Endothelial cell of umbilical vein (primary cell): Measurements from ENCODE around the gene MT1H. TPM values are rescaled to one million over a fixed set of nuclear protein-coding genes. Genes with fewer than 3 reads are reported as not detected.

Experiments used
- BruUV-seq: library from RNA; stranded (reverse); fragments of 400-500 nt; replicated peaks from 2 replicates; lab custom pipeline; 2021; lab: Mats Ljungman, UMichigan
- CTCF ChIA-PET: fragments of 300-600, 350-600 bp; sonication (Branson Sonifier 250); formaldehyde crosslinking; loops from one replicate; lab custom pipeline; 2021; ENCODE audit warnings: antibody characterized with exemption, inconsistent platforms; lab: Charles Lee
- POLR2A ChIA-PET: fragments of 300-600, 350-600 bp; sonication (Branson Sonifier 250); formaldehyde crosslinking; loops from one replicate; lab custom pipeline; 2021; ENCODE audit warnings: antibody characterized with exemption, inconsistent platforms; lab: Charles Lee
- DNase-seq: peaks from one replicate; pipeline ENCODE4 v3.0.0-alpha.2; 2011; ENCODE audit warnings: low read depth, low spot score
- FAIRE-seq: peaks from 2 replicates; lab custom pipeline; 2011; peaks lifted over from hg19 to GRCh38; lab: Jason Lieb, UNC
- H2AFZ ChIP-seq: 2 replicates; pipeline ENCODE4 v1.6.0; 2012; ENCODE audit warnings: low read depth, low read length, control low read depth, inconsistent platforms
- H3K27ac ChIP-seq: 2 replicates; pipeline ENCODE4 v1.5.1; 2011; ENCODE audit warnings: low read depth, mild to moderate bottlenecking, control low read depth, low read length, moderate library complexity; ENCODE audit not compliant: insufficient read depth
- H3K27me3 ChIP-seq, 2 experiments: 2 replicates each; pipeline versions ENCODE4 v1.6.0 to v1.6.1; 2011; ENCODE audit warnings: low read length in 2 of 2, mixed read lengths in 1 of 2; ENCODE audit not compliant: control insufficient read depth in 2 of 2, insufficient read depth in 2 of 2
- H3K36me3 ChIP-seq, 2 experiments: 2 replicates in 1 of 2; 3 replicates in 1 of 2; pipeline ENCODE4 v1.5.1; 2011; ENCODE audit warnings: low read length in 2 of 2, mild to moderate bottlenecking in 1 of 2, moderate library complexity in 1 of 2; ENCODE audit not compliant: control insufficient read depth in 2 of 2, insufficient read depth in 2 of 2; ENCODE audit errors: extremely low read depth in 1 of 2
- H3K4me1 ChIP-seq: 3 replicates; pipeline ENCODE4 v1.5.1; 2011; ENCODE audit warnings: mild to moderate bottlenecking, low read length; ENCODE audit not compliant: control insufficient read depth, insufficient read depth; ENCODE audit errors: extremely low read depth
- H3K4me2 ChIP-seq: 2 replicates; pipeline ENCODE4 v1.6.1; 2011; ENCODE audit warnings: low read length, control low read depth, mixed read lengths; ENCODE audit not compliant: insufficient read depth
- H3K4me3 ChIP-seq, 3 experiments: fragments of 200-600 bp in 1 of 3; sonication (generic), shearing (Covaris generic) in 1 of 3; replicated peaks in 1 of 3; 2 replicates each; pipeline ENCODE4 v1.5.1; 2011 to 2016; ENCODE audit warnings: control low read depth in 3 of 3, low read length in 3 of 3, mild to moderate bottlenecking in 2 of 3, inconsistent platforms in 1 of 3, low read depth in 1 of 3, moderate library complexity in 1 of 3; ENCODE audit not compliant: insufficient read depth in 1 of 3
- H3K79me2 ChIP-seq: 2 replicates; pipeline ENCODE4 v1.6.0; 2012; ENCODE audit warnings: low read length, inconsistent platforms; ENCODE audit not compliant: control insufficient read depth, insufficient read depth
- H3K9ac ChIP-seq: replicated peaks from 2 replicates; pipeline ENCODE3; 2011; ENCODE audit warnings: low read length, control low read depth; ENCODE audit not compliant: insufficient read depth; ENCODE audit errors: extremely low read depth
- H3K9me1 ChIP-seq: replicated peaks from 3 replicates; pipeline ENCODE4 v1.6.0; 2011; ENCODE audit warnings: mild to moderate bottlenecking, low read length; ENCODE audit not compliant: control insufficient read depth, insufficient read depth; ENCODE audit errors: extremely low read depth
- H3K9me3 ChIP-seq: replicated peaks from 2 replicates; pipeline ENCODE4 v1.5.1; 2012; ENCODE audit warnings: low read length, inconsistent platforms; ENCODE audit not compliant: control insufficient read depth, insufficient read depth
- H4K20me1 ChIP-seq: replicated peaks from 2 replicates; pipeline ENCODE3; 2011; ENCODE audit warnings: mild to moderate bottlenecking, low read length; ENCODE audit not compliant: control insufficient read depth, insufficient read depth; ENCODE audit errors: extremely low read depth
- CTCF ChIP-seq, 2 donors: IDR thresholded peaks; 1 replicate in 1 of 2; 2 replicates in 1 of 2; pipeline ENCODE4 v1.5.1; 2011; ENCODE audit warnings: low read length in 2 of 2, mild to moderate bottlenecking in 2 of 2, moderate library complexity in 2 of 2, control low read depth in 1 of 2, inconsistent platforms in 1 of 2, low read depth in 1 of 2; ENCODE audit not compliant: insufficient read depth in 1 of 2; ENCODE audit errors: extremely low read depth in 1 of 2
- EZH2 ChIP-seq: IDR thresholded peaks from 2 replicates; pipeline ENCODE4 v1.6.1; 2012; ENCODE audit warnings: borderline replicate concordance, low read depth, mild to moderate bottlenecking, moderate library complexity, low read length, inconsistent platforms; ENCODE audit not compliant: severe bottlenecking
- FOS ChIP-seq: IDR thresholded peaks from 2 replicates; pipeline ENCODE4 v1.6.1; 2011; ENCODE audit warnings: mild to moderate bottlenecking, low read length, moderate library complexity, borderline replicate concordance; ENCODE audit not compliant: insufficient read depth
- GATA2 ChIP-seq: IDR thresholded peaks from 2 replicates; pipeline ENCODE4 v1.7.0; 2011; ENCODE audit warnings: low read depth, mild to moderate bottlenecking, moderate library complexity, mixed read lengths, low read length; ENCODE audit not compliant: insufficient read length, insufficient read depth
- JUN ChIP-seq: IDR thresholded peaks from 2 replicates; pipeline ENCODE4 v1.6.1; 2011; ENCODE audit warnings: borderline replicate concordance, low read depth; ENCODE audit not compliant: insufficient read length, insufficient read depth
- MAX ChIP-seq: IDR thresholded peaks from 2 replicates; pipeline ENCODE4 v1.6.1; 2011; ENCODE audit not compliant: insufficient read depth, insufficient read length
- MYC ChIP-seq: IDR thresholded peaks from one replicate; pipeline ENCODE4 v1.6.1; 2011; ENCODE audit warnings: mild to moderate bottlenecking, low read depth, low read length
- POLR2A ChIP-seq: IDR thresholded peaks from 2 replicates; pipeline ENCODE4 v1.6.1; 2012; ENCODE audit warnings: low read depth, mild to moderate bottlenecking, control low read depth, low read length
- POLR2AphosphoS5 ChIP-seq: IDR thresholded peaks from 2 replicates; pipeline ENCODE4 v1.6.1; 2012; ENCODE audit warnings: low read depth, mild to moderate bottlenecking, control low read depth, low read length, moderate library complexity; ENCODE audit not compliant: insufficient read depth
- dilution Hi-C: fragments of 300-500 bp; cut with MboI; formaldehyde crosslinking; loops from one replicate; pipeline ENCODE4 v1.15.0; 2019; ENCODE audit warnings: low sequenced_read_pairs; ENCODE audit not compliant: extremely low pct_ligation_motif_present
- intact Hi-C: fragments of 100-400 bp; cut with micrococcal nuclease; formaldehyde crosslinking; loops from one replicate; pipeline ENCODE4 v1.10.0; 2022
- polyA plus RNA-seq, 4 experiments: library from polyadenylated mRNA; depleted of rRNA in 3 of 4; stranded (reverse) in 3 of 4; unstranded in 1 of 4; fragments of >200 nt; gene quantifications; 2 replicates each; pipeline versions ENCODE4 v1.2.1 to v1.2.3, GENCODE V29; 2011 to 2012; ENCODE audit warnings: missing spikeins in 1 of 4
- total RNA-seq: library from RNA; stranded (reverse); gene quantifications from 2 replicates; pipeline ENCODE4 v1.2.3, GENCODE V29; 2021

The MT1H gene
- total and polyA plus RNA-seq, 2 donors (not counting 3 experiments of a cell fraction or from before 2014, with no cell fraction given), result not detected

DNA sequence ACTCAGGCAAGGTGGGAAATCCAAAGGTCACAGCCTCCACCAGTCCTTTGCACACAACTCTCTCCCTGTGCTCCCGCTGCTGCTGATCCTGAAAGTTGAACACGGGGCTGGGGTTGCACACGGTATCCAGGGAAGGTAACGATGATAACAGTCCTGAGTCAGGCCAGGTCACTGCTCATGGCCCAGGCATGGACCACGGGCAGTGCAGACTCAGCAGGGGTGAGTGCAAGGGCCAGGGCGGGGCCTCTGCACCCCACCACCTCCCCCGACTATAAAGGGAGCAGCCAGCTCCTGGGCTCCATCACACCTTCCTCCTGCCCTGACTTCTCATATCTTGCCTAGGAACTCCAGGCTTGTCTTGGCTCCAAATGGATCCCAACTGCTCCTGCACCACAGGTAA is 18.0 kb upstream of the MT1H start, which contains the start of gene MT1B:
TSS of gene MT1B (plus strand) at position 301 of the 400 bp plus-strand sequence. CDS start at position 369, 68 bp downstream.
- no peaks in the 10 kb centered on the region for H3K79me2 ChIP-seq
- no peaks in the 10 kb centered on the region for H4K20me1 ChIP-seq
- dilution Hi-C loops, result no loop called here
- intact Hi-C loops, result no loop called here
- H2AFZ ChIP-seq, result no peak within 1 kb of the TSS
- FAIRE-seq (no peak), DNase-seq (no peak)
- ChIA-PET CTCF (interaction anchor here (2.2 kb wide), 1 partner anchor 21 kb away, joined by 6 read pairs; no protein-coding TSS in a partner anchor), POLR2A (no interaction called here)
- H3K4me3 ChIP-seq, result no peak within 1 kb of the TSS
- H3K4me1 ChIP-seq, result no peaks in the 10 kb centered on the region
- no peak for TF ChIP-seq POLR2A
- TF ChIP-seq CTCF (IDR thresholded peaks at IDR 0.05; ENCODE audit: extremely low read depth in 1 of 2, insufficient read depth in 1 of 2, low read depth in 1 of 2, low read length in 2 of 2), result no peak
- no peak for TF ChIP-seq EZH2
- TF ChIP-seq MYC, result no peak
- TF ChIP-seq MAX, result no peak
- no peak for TF ChIP-seq POLR2AphosphoS5
- no peak for TF ChIP-seq FOS
- no peak for TF ChIP-seq GATA2
- no peak for TF ChIP-seq JUN
- H3K27ac ChIP-seq, result no peak within 1 kb of the TSS
- H3K9me1 ChIP-seq, result no peaks in the 10 kb centered on the region
- H3K27me3 ChIP-seq, result peaks cover 27 to 36% of the 10 kb centered on the region in 2 experiments
- no peak within 1 kb of the TSS for H3K9ac ChIP-seq
- no peak within 1 kb of the TSS for H3K4me2 ChIP-seq
- no peaks in the 10 kb centered on the region for H3K36me3 ChIP-seq
- H3K9me3 ChIP-seq, result no peaks in the 10 kb centered on the region
- BruUV-seq, result no TSS peak
